H1 (cell line): ENCODE data around the gene SH3PXD2A. TPM values are rescaled to one million over a fixed set of nuclear protein-coding genes. Genes with fewer than 3 reads are reported as not detected.

Experiments used
- CTCF ChIA-PET: fragments of 300-600 bp; sonication (Branson Sonifier 250); formaldehyde crosslinking; loops from one replicate; lab custom pipeline; 2021; ENCODE audit not compliant: partially characterized antibody; lab: Charles Lee
- POLR2A ChIA-PET: fragments of 300-600 bp; sonication (Branson Sonifier 250); formaldehyde crosslinking; loops from one replicate; lab custom pipeline; 2021; ENCODE audit warnings: inconsistent platforms; ENCODE audit not compliant: partially characterized antibody; lab: Charles Lee
- DNase-seq, 2 experiments: peaks; one replicate each; pipeline versions ENCODE4 v3.0.0 to v3.0.0-alpha.2; 2010 to 2022; ENCODE audit warnings: low spot score in 2 of 2, low read depth in 1 of 2, mixed read lengths in 1 of 2
- FAIRE-seq: peaks from 2 replicates; lab custom pipeline; 2011; peaks lifted over from hg19 to GRCh38; lab: Jason Lieb, UNC
- H2AFZ ChIP-seq: 2 replicates; pipeline ENCODE4 v1.8.1; 2012; ENCODE audit warnings: low read length, inconsistent platforms
- H2AK5ac ChIP-seq: 2 replicates; pipeline ENCODE4 v1.6.1; 2013; ENCODE audit warnings: low read depth, low read length
- H2BK120ac ChIP-seq: replicated peaks from 2 replicates; pipeline ENCODE3; 2013; ENCODE audit warnings: low read depth, low read length, inconsistent platforms
- H2BK12ac ChIP-seq: 2 replicates; pipeline ENCODE4 v1.6.1; 2013; ENCODE audit warnings: low read depth, low read length
- H2BK15ac ChIP-seq: 2 replicates; pipeline ENCODE4 v1.6.1; 2013; ENCODE audit warnings: low read length
- H2BK20ac ChIP-seq: 2 replicates; pipeline ENCODE4 v1.6.1; 2013; ENCODE audit warnings: low read length
- H2BK5ac ChIP-seq: 2 replicates; pipeline ENCODE4 v1.6.1; 2013; ENCODE audit warnings: low read depth, low read length
- H3K14ac ChIP-seq: 2 replicates; pipeline ENCODE4 v1.6.1; 2013; ENCODE audit warnings: inconsistent platforms; ENCODE audit not compliant: insufficient read length
- H3K18ac ChIP-seq: 2 replicates; pipeline ENCODE4 v1.6.1; 2013; ENCODE audit warnings: low read length; ENCODE audit errors: extremely low read depth
- H3K23ac ChIP-seq: 2 replicates; pipeline ENCODE4 v1.6.1; 2013; ENCODE audit warnings: inconsistent platforms; ENCODE audit not compliant: insufficient read length
- H3K23me2 ChIP-seq: 2 replicates; pipeline ENCODE4 v1.6.1; 2013; ENCODE audit warnings: low read depth, low read length
- H3K27ac ChIP-seq: 2 replicates; pipeline ENCODE4 v1.6.1; 2011; ENCODE audit warnings: low read depth, low read length, inconsistent platforms
- H3K27me3 ChIP-seq, 4 experiments: replicated peaks in 1 of 4; 1 replicate in 1 of 4; 2 replicates in 3 of 4; pipeline versions ENCODE4 v1.6.1 to v1.8.1; 2011 to 2013; ENCODE audit warnings: low read length in 3 of 4, mild to moderate bottlenecking in 3 of 4, inconsistent platforms in 2 of 4, mixed read lengths in 2 of 4, moderate library complexity in 1 of 4; ENCODE audit not compliant: control insufficient read depth in 3 of 4, insufficient read depth in 3 of 4; ENCODE audit errors: extremely low read depth in 1 of 4
- H3K36me3 ChIP-seq, 4 experiments: 2 replicates each; pipeline versions ENCODE4 v1.6.1 to v1.8.1; 2011 to 2013; ENCODE audit warnings: mild to moderate bottlenecking in 4 of 4, low read length in 3 of 4, moderate library complexity in 2 of 4, control low read depth in 1 of 4, inconsistent platforms in 1 of 4; ENCODE audit not compliant: insufficient read depth in 4 of 4, control insufficient read depth in 2 of 4
- H3K4ac ChIP-seq: replicated peaks from 2 replicates; pipeline ENCODE3; 2013; ENCODE audit warnings: low read length, low read depth, mixed read lengths, inconsistent platforms; ENCODE audit not compliant: insufficient read length
- H3K4me1 ChIP-seq, 4 experiments: replicated peaks in 1 of 4; 1 replicate in 1 of 4; 2 replicates in 3 of 4; pipeline versions ENCODE4 v1.6.1 to v1.8.1; 2011 to 2013; ENCODE audit warnings: low read length in 3 of 4, inconsistent platforms in 2 of 4, mixed read lengths in 1 of 4; ENCODE audit not compliant: insufficient read depth in 4 of 4, control insufficient read depth in 3 of 4
- H3K4me2 ChIP-seq, 2 experiments: 2 replicates each; pipeline versions ENCODE4 v1.6.1 to v1.8.1; 2011 to 2013; ENCODE audit warnings: low read depth in 2 of 2, low read length in 2 of 2, control low read depth in 1 of 2, inconsistent platforms in 1 of 2, mild to moderate bottlenecking in 1 of 2; ENCODE audit not compliant: insufficient read depth in 1 of 2
- H3K4me3 ChIP-seq, 4 experiments: fragments of 200-600, 300-600 bp in 1 of 4; sonication (generic), shearing (Covaris generic), sonication (Bioruptor Twin) in 1 of 4; 2 replicates each; pipeline versions ENCODE4 v1.5.1 to v1.8.1; 2011 to 2016; ENCODE audit warnings: low read length in 4 of 4, low read depth in 3 of 4, control low read depth in 2 of 4, inconsistent platforms in 2 of 4, mild to moderate bottlenecking in 2 of 4, mixed read lengths in 1 of 4, moderate library complexity in 1 of 4; ENCODE audit not compliant: insufficient read depth in 2 of 4; ENCODE audit errors: extremely low read depth in 1 of 4
- H3K56ac ChIP-seq: replicated peaks from 2 replicates; pipeline ENCODE3; 2013; ENCODE audit warnings: low read depth, mild to moderate bottlenecking, mixed read lengths, low read length, inconsistent platforms; ENCODE audit not compliant: insufficient read length
- H3K79me1 ChIP-seq: 2 replicates; pipeline ENCODE4 v1.6.1; 2013; ENCODE audit warnings: low read depth, low read length, control low read depth
- H3K79me2 ChIP-seq, 2 experiments: 2 replicates each; pipeline versions ENCODE4 v1.6.1 to v1.8.1; 2012 to 2013; ENCODE audit warnings: low read length in 2 of 2, mild to moderate bottlenecking in 2 of 2, inconsistent platforms in 1 of 2; ENCODE audit not compliant: insufficient read depth in 2 of 2, control insufficient read depth in 1 of 2
- H3K9ac ChIP-seq, 4 experiments: replicated peaks in 1 of 4; 1 replicate in 1 of 4; 2 replicates in 3 of 4; pipeline versions ENCODE4 v1.6.1 to v1.8.1; 2011 to 2013; ENCODE audit warnings: low read depth in 3 of 4, low read length in 3 of 4, control low read depth in 2 of 4, mild to moderate bottlenecking in 2 of 4, moderate library complexity in 2 of 4, inconsistent platforms in 1 of 4; ENCODE audit errors: extremely low read depth in 1 of 4
- H3K9me3 ChIP-seq, 2 experiments: 2 replicates each; pipeline versions ENCODE4 v1.6.1 to v1.8.1; 2012 to 2013; ENCODE audit warnings: mild to moderate bottlenecking in 2 of 2, moderate library complexity in 2 of 2, control low read depth in 1 of 2, inconsistent platforms in 1 of 2, low read depth in 1 of 2, low read length in 1 of 2, mixed read lengths in 1 of 2; ENCODE audit not compliant: insufficient read depth in 2 of 2
- H4K20me1 ChIP-seq, 2 experiments: replicated peaks in 1 of 2; 2 replicates each; pipeline versions ENCODE3 to v1.8.1; 2011 to 2013; ENCODE audit warnings: inconsistent platforms in 2 of 2, low read length in 2 of 2, mild to moderate bottlenecking in 1 of 2; ENCODE audit not compliant: insufficient read depth in 2 of 2, control insufficient read depth in 1 of 2
- H4K5ac ChIP-seq: 2 replicates; pipeline ENCODE4 v1.6.1; 2013; ENCODE audit warnings: low read length, low read depth, mixed read lengths, inconsistent platforms; ENCODE audit not compliant: insufficient read length
- H4K8ac ChIP-seq: 2 replicates; pipeline ENCODE4 v1.8.0; 2013; ENCODE audit warnings: mild to moderate bottlenecking, moderate library complexity, low read length, inconsistent platforms; ENCODE audit not compliant: insufficient read depth; ENCODE audit errors: extremely low read depth
- H4K91ac ChIP-seq: replicated peaks from 2 replicates; pipeline ENCODE3; 2013; ENCODE audit warnings: low read length, mixed read lengths, inconsistent platforms; ENCODE audit not compliant: insufficient read length
- CREB1 ChIP-seq: IDR thresholded peaks from 2 replicates; pipeline ENCODE4 v1.6.1; 2012; ENCODE audit warnings: inconsistent platforms
- WGBS, 2 experiments: shearing (Covaris generic) in 1 of 2; methylation state at CpG; one replicate each; pipeline versions ENCODE4 v1.1.6 to v1.1.7; 2013 to 2015; ENCODE audit warnings: low lambda C conversion rate in 2 of 2, mixed read lengths in 2 of 2, inconsistent platforms in 1 of 2, low coverage in 1 of 2, missing lambda C conversion rate in 1 of 2; ENCODE audit not compliant: insufficient replicate concordance in 2 of 2, insufficient coverage in 1 of 2, insufficient read length in 1 of 2; ENCODE audit errors: extremely low coverage in 1 of 2, missing lambda C conversion rate in 1 of 2; 5-methylcytosine and 5-hydroxymethylcytosine counted together
- polyA plus RNA-seq, 7 experiments: library from polyadenylated mRNA; depleted of rRNA in 3 of 7; stranded (reverse) in 5 of 7; unstranded in 2 of 7; fragments of >200 nt in 5 of 7; fragments of 200-250 nt in 2 of 7; gene quantifications; 1 replicate in 5 of 7; 2 replicates in 1 of 7; 4 replicates in 1 of 7; pipeline versions ENCODE4 v1.2.1 to v1.2.3, GENCODE V29; 2011 to 2013; ENCODE audit warnings: missing spikeins in 2 of 7, mixed read lengths in 2 of 7
- total RNA-seq: library from RNA; stranded (reverse); fragmentation: NEBNext Ultra II Directional; extraction: Animal tissue kit (Norgen Biotek cat#: 25700); gene quantifications from 2 replicates; pipeline ENCODE4 v1.2.1, GENCODE V29; 2021

The SH3PXD2A gene
- total and polyA plus RNA-seq, 2 of the 8 experiments (the other 6 are each of a cell fraction or from before 2014, with no cell fraction given): 5.4 to 16.3 TPM

DNA sequence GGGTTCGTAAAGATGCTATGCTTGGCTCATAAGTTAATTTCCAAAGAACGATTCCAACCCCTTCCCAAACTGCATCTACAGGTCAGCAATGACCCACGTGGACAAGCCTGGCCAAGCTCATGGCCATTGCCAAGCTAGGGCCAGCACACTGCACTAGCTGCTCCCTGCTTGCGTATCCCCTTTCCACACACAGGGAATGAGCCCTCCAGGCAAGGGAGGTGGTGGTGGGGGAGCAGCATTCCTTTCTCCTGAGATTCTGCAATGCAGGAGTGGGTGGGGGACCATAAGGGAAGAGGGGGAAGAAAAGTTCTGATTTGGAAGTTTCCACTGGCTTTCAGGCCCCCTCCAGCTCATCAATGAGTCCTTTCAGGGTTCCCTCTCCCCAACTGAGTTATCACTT, 56.0 kb downstream of the SH3PXD2A start:
- ChIA-PET CTCF (interaction anchor here (1.9 to 4.3 kb wide), 3 partner anchors 10 to 47 kb away, joined by 4 to 17 read pairs (median 12); no protein-coding TSS in a partner anchor), POLR2A (interaction anchor here (0.8 to 0.9 kb wide), 2 partner anchors 9 to 221 kb away, joined by 3 read pairs; no protein-coding TSS in a partner anchor)
- no peak overlapping the region for H3K23ac ChIP-seq

More for the DNA sequence above, 56.0 kb downstream of the SH3PXD2A start:
- no peak overlapping the region for H3K4ac ChIP-seq
- no peak overlapping the region for H3K4me3 ChIP-seq
- no peak overlapping the region for H3K18ac ChIP-seq
- DNase-seq (no peak), FAIRE-seq (no peak)
- no peak overlapping the region for H3K56ac ChIP-seq
- H3K27ac ChIP-seq: no peak overlapping the region
- H4K8ac ChIP-seq: no peak overlapping the region
- no peak overlapping the region for H2BK20ac ChIP-seq
- no peak overlapping the region for H2AK5ac ChIP-seq
- no peak overlapping the region for H4K5ac ChIP-seq
- H3K9ac ChIP-seq: no peak overlapping the region
- H4K20me1 ChIP-seq: no peaks in the 10 kb centered on the region
- no peak overlapping the region for H2BK5ac ChIP-seq
- peaks cover 0 to 8% (median 2%) of the 10 kb centered on the region in 4 experiments; a peak in 2 of 7 replicates for H3K4me1 ChIP-seq
- no peaks in the 10 kb centered on the region for H3K79me1 ChIP-seq
- no peak overlapping the region for H3K4me2 ChIP-seq
- H2BK120ac ChIP-seq: no peak overlapping the region
- no peak overlapping the region for H3K14ac ChIP-seq
- H3K79me2 ChIP-seq: no peaks in the 10 kb centered on the region; a peak in 1 of 4 replicates
- no peak overlapping the region for H2AFZ ChIP-seq
- WGBS, 2 experiments: 92% methylated on average over 4 of the region's 4 CpGs; no CpG with 5 or more reads in 1 of the 2 experiments
- H4K91ac ChIP-seq: no peak overlapping the region
- no peak for TF ChIP-seq CREB1
- no peak overlapping the region for H2BK12ac ChIP-seq
- no peaks in the 10 kb centered on the region for H3K36me3 ChIP-seq
- H3K9me3 ChIP-seq: no peaks in the 10 kb centered on the region
- H2BK15ac ChIP-seq: no peak overlapping the region
- no peaks in the 10 kb centered on the region for H3K23me2 ChIP-seq
- no peaks in the 10 kb centered on the region for H3K27me3 ChIP-seq
